Keratinocyte (primary cell): ENCODE measurements around the gene VEGFA. TPM values are rescaled to one million over a fixed set of nuclear protein-coding genes. Genes with fewer than 3 reads are reported as not detected.

ENCODE experiments used
- DNase-seq: peaks from one replicate; pipeline ENCODE4 v3.0.0-alpha.2; 2011; ENCODE audit warnings: low read depth, missing footprints, low spot score
- FAIRE-seq: peaks from 2 replicates; lab custom pipeline; 2011; peaks lifted over from hg19 to GRCh38; lab: Jason Lieb, UNC
- H2AFZ ChIP-seq: 2 replicates; pipeline ENCODE4 v1.6.0; 2012; ENCODE audit warnings: low read length, control low read depth, inconsistent platforms; ENCODE audit not compliant: control insufficient read depth
- H3K27ac ChIP-seq: 2 replicates; pipeline ENCODE4 v1.5.1; 2011; ENCODE audit warnings: low read length; ENCODE audit not compliant: control insufficient read depth, insufficient read depth
- H3K27me3 ChIP-seq: 3 replicates; pipeline ENCODE4 v1.6.0; 2011; ENCODE audit warnings: low read length; ENCODE audit not compliant: control insufficient read depth, insufficient read depth; ENCODE audit errors: extremely low read depth
- H3K36me3 ChIP-seq, 2 experiments: 2 replicates in 1 of 2; 3 replicates in 1 of 2; pipeline ENCODE4 v1.5.1; 2011; ENCODE audit warnings: low read length in 2 of 2, mild to moderate bottlenecking in 1 of 2; ENCODE audit not compliant: control insufficient read depth in 2 of 2, insufficient read depth in 2 of 2; ENCODE audit errors: extremely low read depth in 1 of 2
- H3K4me1 ChIP-seq: 3 replicates; pipeline ENCODE4 v1.5.1; 2011; ENCODE audit warnings: low read length; ENCODE audit not compliant: control insufficient read depth, insufficient read depth; ENCODE audit errors: extremely low read depth
- H3K4me2 ChIP-seq: 3 replicates; pipeline ENCODE4 v1.6.0; 2011; ENCODE audit warnings: low read depth, low read length; ENCODE audit not compliant: control insufficient read depth, insufficient read depth; ENCODE audit errors: extremely low read depth
- H3K4me3 ChIP-seq, 3 experiments: fragments of 200-600 bp in 1 of 3; sonication (generic) in 1 of 3; 2 replicates in 2 of 3; 3 replicates in 1 of 3; pipeline ENCODE4 v1.5.1; 2011 to 2016; ENCODE audit warnings: low read length in 3 of 3, mild to moderate bottlenecking in 3 of 3, control low read depth in 2 of 3, inconsistent platforms in 1 of 3, low read depth in 1 of 3, mixed read lengths in 1 of 3, mixed run types in 1 of 3, moderate library complexity in 1 of 3; ENCODE audit not compliant: control insufficient read depth in 2 of 3, insufficient read depth in 2 of 3; ENCODE audit errors: extremely low read depth in 1 of 3
- H3K79me2 ChIP-seq: 2 replicates; pipeline ENCODE4 v1.6.0; 2012; ENCODE audit warnings: low read length; ENCODE audit not compliant: control insufficient read depth, insufficient read depth
- H3K9ac ChIP-seq: 3 replicates; pipeline ENCODE4 v1.6.0; 2011; ENCODE audit warnings: low read length; ENCODE audit not compliant: control insufficient read depth, insufficient read depth; ENCODE audit errors: extremely low read depth
- H3K9me1 ChIP-seq: 3 replicates; pipeline ENCODE4 v1.6.0; 2011; ENCODE audit warnings: low read length; ENCODE audit not compliant: control insufficient read depth, insufficient read depth; ENCODE audit errors: extremely low read depth
- H3K9me3 ChIP-seq: 2 replicates; pipeline ENCODE4 v1.5.1; 2012; ENCODE audit warnings: low read depth, low read length; ENCODE audit not compliant: control insufficient read depth
- H4K20me1 ChIP-seq: 3 replicates; pipeline ENCODE4 v1.6.0; 2011; ENCODE audit warnings: low read length; ENCODE audit not compliant: control insufficient read depth, insufficient read depth; ENCODE audit errors: extremely low read depth
- CTCF ChIP-seq, 3 experiments: IDR thresholded peaks in 1 of 3; conservative IDR thresholded peaks in 1 of 3; optimal IDR thresholded peaks in 1 of 3; 2 replicates in 2 of 3; 3 replicates in 1 of 3; pipeline versions ENCODE3 to v1.5.1; 2011; ENCODE audit warnings: low read length in 3 of 3, mild to moderate bottlenecking in 3 of 3, moderate library complexity in 2 of 3, control low read depth in 1 of 3, inconsistent platforms in 1 of 3; ENCODE audit not compliant: insufficient read depth in 2 of 3; ENCODE audit errors: extremely low read depth in 1 of 3
- EZH2 ChIP-seq: IDR thresholded peaks from one replicate; pipeline ENCODE4 v1.6.1; 2012; ENCODE audit warnings: inconsistent platforms, mild to moderate bottlenecking, low read length, moderate library complexity
- dilution Hi-C: fragments of 300-500 bp; cut with MboI; formaldehyde crosslinking; loops from one replicate; pipeline ENCODE4 v1.7.0; 2020; ENCODE audit warnings: low sequenced_read_pairs; ENCODE audit not compliant: extremely low pct_ligation_motif_present
- polyA plus RNA-seq, 5 experiments: library from polyadenylated mRNA; depleted of rRNA in 3 of 5; stranded (reverse) in 3 of 5; stranded (forward) in 1 of 5; unstranded in 1 of 5; fragments of >200 nt; gene quantifications; 1 replicate in 1 of 5; 2 replicates in 3 of 5; 3 replicates in 1 of 5; pipeline versions ENCODE4 v1.2.1 to v1.2.3, GENCODE V29; 2011 to 2012; ENCODE audit warnings: missing spikeins in 2 of 5, low read depth in 1 of 5, low replicate concordance in 1 of 5

VEGFA gene
- polyA plus RNA-seq, 1 donor (not counting 4 experiments of a cell fraction or from before 2014, with no cell fraction given) = 149 TPM

GRCh38 chr6:43734294-43734665, 35.7 kb upstream of the VEGFA start:
- Histone ChIP-seq H4K20me1 (no peaks in the 10 kb centered on the region), H3K9me3 (peaks cover 2% of the 10 kb centered on the region), H3K79me2 (no peaks in the 10 kb centered on the region), H2AFZ (no peak overlapping the region), H3K27me3 (no peaks in the 10 kb centered on the region), H3K27ac (peak overlapping the region; percentile 77), H3K9me1 (no peaks in the 10 kb centered on the region), H3K9ac (no peak overlapping the region), H3K4me1 (peaks cover 60% of the 10 kb centered on the region), H3K36me3 (no peaks in the 10 kb centered on the region), H3K4me2 (peak overlapping the region; percentile 38), H3K4me3 (no peak overlapping the region)
- dilution Hi-C loops = no loop called here
- FAIRE-seq (no peak), DNase-seq (no peak)
- no peak for TF ChIP-seq CTCF (optimal IDR thresholded peaks at IDR 0.05 in 1 of 3, IDR thresholded peaks at IDR 0.05 in 1 of 3, conservative IDR thresholded peaks at IDR 0.05 in 1 of 3; ENCODE audit: extremely low read depth in 1 of 3, insufficient read depth in 2 of 3, low read length in 3 of 3)
- TF ChIP-seq EZH2 = no peak

- no peaks in the 10 kb centered on the region for H3K36me3 ChIP-seq
- no peak overlapping the region for H3K9ac ChIP-seq
- peaks cover 69% of the 10 kb centered on the region for H3K4me1 ChIP-seq
- H3K27ac ChIP-seq = peak overlapping the region; percentile 71
- H3K79me2 ChIP-seq = no peaks in the 10 kb centered on the region
- no peaks in the 10 kb centered on the region for H4K20me1 ChIP-seq
- TF ChIP-seq EZH2 = no peak
- TF ChIP-seq CTCF (optimal IDR thresholded peaks at IDR 0.05 in 1 of 3, IDR thresholded peaks at IDR 0.05 in 1 of 3, conservative IDR thresholded peaks at IDR 0.05 in 1 of 3; ENCODE audit: extremely low read depth in 1 of 3, insufficient read depth in 2 of 3, low read length in 3 of 3) = no peak
- no peaks in the 10 kb centered on the region for H3K27me3 ChIP-seq
- no peaks in the 10 kb centered on the region for H3K9me1 ChIP-seq
- DNase-seq (peak; percentile 55), FAIRE-seq (peak; percentile 56)
- peak overlapping the region; percentile 52 for H3K4me2 ChIP-seq
- H2AFZ ChIP-seq = no peak overlapping the region
- peaks cover 2% of the 10 kb centered on the region for H3K9me3 ChIP-seq
- dilution Hi-C loops = no loop called here
- no peak overlapping the region for H3K4me3 ChIP-seq
Measured at GRCh38 chr6:43735642-43736199, 34.3 kb upstream of the VEGFA start.
